Fibroblast of lung (primary cell): ENCODE data around the gene KDM5B. TPM values are rescaled to one million over a fixed set of nuclear protein-coding genes. Genes with fewer than 3 reads are reported as not detected.

Experiments
- DNase-seq, 2 donors: peaks; one replicate each; pipeline versions ENCODE4 v3.0.0 to v3.0.0-alpha.2; 2010; ENCODE audit warnings: low read depth in 2 of 2
- H2AFZ ChIP-seq: 2 replicates; pipeline ENCODE4 v1.5.1; 2012; ENCODE audit warnings: low read length, control low read depth, inconsistent platforms
- H3K27ac ChIP-seq: 2 replicates; pipeline ENCODE4 v1.5.1; 2011; ENCODE audit warnings: low read length, control low read depth; ENCODE audit not compliant: insufficient read depth
- H3K27me3 ChIP-seq: 2 replicates; pipeline ENCODE4 v1.5.1; 2011; ENCODE audit warnings: mild to moderate bottlenecking, low read length; ENCODE audit not compliant: control insufficient read depth, insufficient read depth
- H3K36me3 ChIP-seq: 2 replicates; pipeline ENCODE4 v1.5.1; 2011; ENCODE audit warnings: low read length; ENCODE audit not compliant: control insufficient read depth, insufficient read depth
- H3K4me1 ChIP-seq: 2 replicates; pipeline ENCODE4 v1.5.1; 2011; ENCODE audit warnings: low read length; ENCODE audit not compliant: control insufficient read depth, insufficient read depth; ENCODE audit errors: extremely low read depth
- H3K4me2 ChIP-seq: 2 replicates; pipeline ENCODE4 v1.5.1; 2011; ENCODE audit warnings: low read length, control low read depth; ENCODE audit not compliant: insufficient read depth; ENCODE audit errors: extremely low read depth
- H3K4me3 ChIP-seq, 4 experiments: fragments of 200-600 bp in 1 of 4; sonication (generic) in 1 of 4; replicated peaks in 1 of 4; 2 replicates each; pipeline ENCODE4 v1.5.1; 2011 to 2016; ENCODE audit warnings: low read length in 4 of 4, low read depth in 3 of 4, mild to moderate bottlenecking in 3 of 4, control low read depth in 2 of 4, inconsistent platforms in 1 of 4, mixed read lengths in 1 of 4; ENCODE audit not compliant: insufficient read depth in 1 of 4; ENCODE audit errors: control extremely low read depth in 1 of 4
- H3K79me2 ChIP-seq: 2 replicates; pipeline ENCODE4 v1.5.1; 2012; ENCODE audit warnings: mild to moderate bottlenecking, low read length, inconsistent platforms; ENCODE audit not compliant: control insufficient read depth, insufficient read depth
- H3K9ac ChIP-seq: 2 replicates; pipeline ENCODE4 v1.5.1; 2011; ENCODE audit warnings: mild to moderate bottlenecking, low read length, control low read depth; ENCODE audit not compliant: insufficient read depth
- H3K9me3 ChIP-seq: 2 replicates; pipeline ENCODE4 v1.5.1; 2012; ENCODE audit warnings: low read depth, low read length; ENCODE audit not compliant: control insufficient read depth, insufficient read depth
- H4K20me1 ChIP-seq: 2 replicates; pipeline ENCODE4 v1.5.1; 2011; ENCODE audit warnings: low read length; ENCODE audit not compliant: control insufficient read depth, insufficient read depth; ENCODE audit errors: extremely low read depth
- EZH2 ChIP-seq: IDR thresholded peaks from 2 replicates; pipeline ENCODE4 v1.5.1; 2012; ENCODE audit warnings: low read length, control low read depth, mild to moderate bottlenecking; ENCODE audit errors: missing control alignments
- polyA plus RNA-seq, 2 donors: library from polyadenylated mRNA; depleted of rRNA in 1 of 2; stranded (reverse) in 1 of 2; unstranded in 1 of 2; fragments of >200 nt; gene quantifications; 2 replicates each; pipeline ENCODE4 v1.2.1, GENCODE V29; 2011 to 2012; ENCODE audit warnings: missing spikeins in 1 of 2
- total RNA-seq: library from RNA; depleted of rRNA; stranded (reverse); fragments of >200 nt; gene quantifications from 2 replicates; pipeline ENCODE4 v1.2.1, GENCODE V29; 2014
- TF ChIP-seq, protein P1 (sequence below), 2 donors: IDR thresholded peaks in 1 of 2; conservative IDR thresholded peaks in 1 of 2; 1 replicate in 1 of 2; 2 replicates in 1 of 2; pipeline ENCODE4 v1.5.1; 2011 to 2012; ENCODE audit warnings: low read length in 2 of 2, control low read depth in 1 of 2, inconsistent platforms in 1 of 2, low read depth in 1 of 2, mild to moderate bottlenecking in 1 of 2

Gene KDM5B
- total and polyA plus RNA-seq, 2 donors (not counting 1 experiment from before 2014, with no cell fraction given) = 52.0 to 82.2 TPM

- H3K79me2 ChIP-seq = no peaks in the 10 kb centered on the region
- peaks cover 16% of the 10 kb centered on the region for H3K36me3 ChIP-seq
Observed at GRCh38 chr1:202742496-202742895, 65.7 kb downstream of the KDM5B start.

GRCh38 chr1:202733251-202733650 is 75.0 kb downstream of the KDM5B start:
- no peaks in the 10 kb centered on the region for H3K27me3 ChIP-seq
- H3K4me2 ChIP-seq = no peak overlapping the region
- H3K27ac ChIP-seq = no peak overlapping the region
- H3K4me1 ChIP-seq = no peaks in the 10 kb centered on the region
- no peak overlapping the region for H2AFZ ChIP-seq
- TF ChIP-seq, protein P1, sequence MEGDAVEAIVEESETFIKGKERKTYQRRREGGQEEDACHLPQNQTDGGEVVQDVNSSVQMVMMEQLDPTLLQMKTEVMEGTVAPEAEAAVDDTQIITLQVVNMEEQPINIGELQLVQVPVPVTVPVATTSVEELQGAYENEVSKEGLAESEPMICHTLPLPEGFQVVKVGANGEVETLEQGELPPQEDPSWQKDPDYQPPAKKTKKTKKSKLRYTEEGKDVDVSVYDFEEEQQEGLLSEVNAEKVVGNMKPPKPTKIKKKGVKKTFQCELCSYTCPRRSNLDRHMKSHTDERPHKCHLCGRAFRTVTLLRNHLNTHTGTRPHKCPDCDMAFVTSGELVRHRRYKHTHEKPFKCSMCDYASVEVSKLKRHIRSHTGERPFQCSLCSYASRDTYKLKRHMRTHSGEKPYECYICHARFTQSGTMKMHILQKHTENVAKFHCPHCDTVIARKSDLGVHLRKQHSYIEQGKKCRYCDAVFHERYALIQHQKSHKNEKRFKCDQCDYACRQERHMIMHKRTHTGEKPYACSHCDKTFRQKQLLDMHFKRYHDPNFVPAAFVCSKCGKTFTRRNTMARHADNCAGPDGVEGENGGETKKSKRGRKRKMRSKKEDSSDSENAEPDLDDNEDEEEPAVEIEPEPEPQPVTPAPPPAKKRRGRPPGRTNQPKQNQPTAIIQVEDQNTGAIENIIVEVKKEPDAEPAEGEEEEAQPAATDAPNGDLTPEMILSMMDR (conservative IDR thresholded peaks at IDR 0.05 in 1 of 2, IDR thresholded peaks at IDR 0.05 in 1 of 2; ENCODE audit: low read depth in 1 of 2, low read length in 2 of 2) = no peak
- no peak for TF ChIP-seq EZH2
- no peaks in the 10 kb centered on the region for H3K9me3 ChIP-seq
- H3K4me3 ChIP-seq = no peak overlapping the region
- H4K20me1 ChIP-seq = no peaks in the 10 kb centered on the region
- H3K79me2 ChIP-seq = no peaks in the 10 kb centered on the region
- H3K9ac ChIP-seq = no peak overlapping the region
- peaks cover 20% of the 10 kb centered on the region for H3K36me3 ChIP-seq
- no peak for DNase-seq

More at GRCh38 chr1:202742496-202742895, 65.7 kb downstream of the KDM5B start:
- Histone ChIP-seq H3K4me3 (no peak overlapping the region), H3K9me3 (no peaks in the 10 kb centered on the region), H4K20me1 (no peaks in the 10 kb centered on the region), H3K4me2 (no peak overlapping the region), H2AFZ (no peak overlapping the region), H3K9ac (no peak overlapping the region), H3K4me1 (no peaks in the 10 kb centered on the region), H3K27ac (no peak overlapping the region), H3K27me3 (no peaks in the 10 kb centered on the region)
- TF ChIP-seq, protein P1 (conservative IDR thresholded peaks at IDR 0.05 in 1 of 2, IDR thresholded peaks at IDR 0.05 in 1 of 2; ENCODE audit: low read depth in 1 of 2, low read length in 2 of 2) = no peak
- TF ChIP-seq EZH2 = no peak
- no peak for DNase-seq

DNA sequence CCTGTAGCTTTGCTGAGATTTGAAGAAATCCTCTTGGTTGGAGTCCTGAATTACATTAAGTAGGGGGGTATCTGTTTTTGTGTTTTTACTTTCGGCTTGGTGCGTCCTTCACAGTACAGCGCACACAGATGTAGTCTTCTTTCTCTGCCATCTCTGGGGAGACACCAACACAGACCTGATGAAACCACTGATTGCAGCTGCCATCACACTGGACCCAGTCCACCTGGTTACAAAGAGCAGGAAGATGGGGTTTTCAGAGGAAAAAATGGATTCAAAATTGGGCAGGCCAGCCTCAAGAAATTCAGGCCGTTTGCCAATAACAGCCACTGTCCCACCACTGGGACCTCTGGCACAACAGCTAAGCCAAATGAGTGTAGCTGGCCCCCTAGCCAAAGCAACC is 79.3 kb downstream of the KDM5B start:
- H3K9me3 ChIP-seq = no peaks in the 10 kb centered on the region
- H3K4me1 ChIP-seq = no peaks in the 10 kb centered on the region
- no peaks in the 10 kb centered on the region for H3K27me3 ChIP-seq
- peaks cover 23% of the 10 kb centered on the region for H3K36me3 ChIP-seq
- H3K27ac ChIP-seq = no peak overlapping the region
- H3K4me2 ChIP-seq = no peak overlapping the region
- H2AFZ ChIP-seq = no peak overlapping the region
- H3K9ac ChIP-seq = no peak overlapping the region
- no peak for TF ChIP-seq EZH2
- TF ChIP-seq, protein P1 (conservative IDR thresholded peaks at IDR 0.05 in 1 of 2, IDR thresholded peaks at IDR 0.05 in 1 of 2; ENCODE audit: low read depth in 1 of 2, low read length in 2 of 2) = no peak
- H4K20me1 ChIP-seq = no peaks in the 10 kb centered on the region
- H3K79me2 ChIP-seq = no peaks in the 10 kb centered on the region
- H3K4me3 ChIP-seq = no peak overlapping the region
- DNase-seq = no peak
